Keratinocyte (primary cell): ENCODE results near the gene KEAP1. TPM values are rescaled to one million over a fixed set of nuclear protein-coding genes. Genes with fewer than 3 reads are reported as not detected.

Experiments
- DNase-seq: peaks from one replicate; pipeline ENCODE4 v3.0.0-alpha.2; 2011; ENCODE audit warnings: low read depth, missing footprints, low spot score
- FAIRE-seq: peaks from 2 replicates; lab custom pipeline; 2011; peaks lifted over from hg19 to GRCh38; lab: Jason Lieb, UNC
- H2AFZ ChIP-seq: 2 replicates; pipeline ENCODE4 v1.6.0; 2012; ENCODE audit warnings: low read length, control low read depth, inconsistent platforms; ENCODE audit not compliant: control insufficient read depth
- H3K27ac ChIP-seq: 2 replicates; pipeline ENCODE4 v1.5.1; 2011; ENCODE audit warnings: low read length; ENCODE audit not compliant: control insufficient read depth, insufficient read depth
- H3K27me3 ChIP-seq: 3 replicates; pipeline ENCODE4 v1.6.0; 2011; ENCODE audit warnings: low read length; ENCODE audit not compliant: control insufficient read depth, insufficient read depth; ENCODE audit errors: extremely low read depth
- H3K36me3 ChIP-seq, 2 experiments: 2 replicates in 1 of 2; 3 replicates in 1 of 2; pipeline ENCODE4 v1.5.1; 2011; ENCODE audit warnings: low read length in 2 of 2, mild to moderate bottlenecking in 1 of 2; ENCODE audit not compliant: control insufficient read depth in 2 of 2, insufficient read depth in 2 of 2; ENCODE audit errors: extremely low read depth in 1 of 2
- H3K4me1 ChIP-seq: 3 replicates; pipeline ENCODE4 v1.5.1; 2011; ENCODE audit warnings: low read length; ENCODE audit not compliant: control insufficient read depth, insufficient read depth; ENCODE audit errors: extremely low read depth
- H3K4me2 ChIP-seq: 3 replicates; pipeline ENCODE4 v1.6.0; 2011; ENCODE audit warnings: low read depth, low read length; ENCODE audit not compliant: control insufficient read depth, insufficient read depth; ENCODE audit errors: extremely low read depth
- H3K4me3 ChIP-seq, 3 experiments: fragments of 200-600 bp in 1 of 3; sonication (generic) in 1 of 3; 2 replicates in 2 of 3; 3 replicates in 1 of 3; pipeline ENCODE4 v1.5.1; 2011 to 2016; ENCODE audit warnings: low read length in 3 of 3, mild to moderate bottlenecking in 3 of 3, control low read depth in 2 of 3, inconsistent platforms in 1 of 3, low read depth in 1 of 3, mixed read lengths in 1 of 3, mixed run types in 1 of 3, moderate library complexity in 1 of 3; ENCODE audit not compliant: control insufficient read depth in 2 of 3, insufficient read depth in 2 of 3; ENCODE audit errors: extremely low read depth in 1 of 3
- H3K79me2 ChIP-seq: 2 replicates; pipeline ENCODE4 v1.6.0; 2012; ENCODE audit warnings: low read length; ENCODE audit not compliant: control insufficient read depth, insufficient read depth
- H3K9ac ChIP-seq: 3 replicates; pipeline ENCODE4 v1.6.0; 2011; ENCODE audit warnings: low read length; ENCODE audit not compliant: control insufficient read depth, insufficient read depth; ENCODE audit errors: extremely low read depth
- H3K9me1 ChIP-seq: 3 replicates; pipeline ENCODE4 v1.6.0; 2011; ENCODE audit warnings: low read length; ENCODE audit not compliant: control insufficient read depth, insufficient read depth; ENCODE audit errors: extremely low read depth
- H3K9me3 ChIP-seq: 2 replicates; pipeline ENCODE4 v1.5.1; 2012; ENCODE audit warnings: low read depth, low read length; ENCODE audit not compliant: control insufficient read depth
- H4K20me1 ChIP-seq: 3 replicates; pipeline ENCODE4 v1.6.0; 2011; ENCODE audit warnings: low read length; ENCODE audit not compliant: control insufficient read depth, insufficient read depth; ENCODE audit errors: extremely low read depth
- CTCF ChIP-seq, 3 experiments: IDR thresholded peaks in 1 of 3; conservative IDR thresholded peaks in 1 of 3; optimal IDR thresholded peaks in 1 of 3; 2 replicates in 2 of 3; 3 replicates in 1 of 3; pipeline versions ENCODE3 to v1.5.1; 2011; ENCODE audit warnings: low read length in 3 of 3, mild to moderate bottlenecking in 3 of 3, moderate library complexity in 2 of 3, control low read depth in 1 of 3, inconsistent platforms in 1 of 3; ENCODE audit not compliant: insufficient read depth in 2 of 3; ENCODE audit errors: extremely low read depth in 1 of 3
- EZH2 ChIP-seq: IDR thresholded peaks from one replicate; pipeline ENCODE4 v1.6.1; 2012; ENCODE audit warnings: inconsistent platforms, mild to moderate bottlenecking, low read length, moderate library complexity
- dilution Hi-C: fragments of 300-500 bp; cut with MboI; formaldehyde crosslinking; loops from one replicate; pipeline ENCODE4 v1.7.0; 2020; ENCODE audit warnings: low sequenced_read_pairs; ENCODE audit not compliant: extremely low pct_ligation_motif_present
- polyA plus RNA-seq, 5 experiments: library from polyadenylated mRNA; depleted of rRNA in 3 of 5; stranded (reverse) in 3 of 5; stranded (forward) in 1 of 5; unstranded in 1 of 5; fragments of >200 nt; gene quantifications; 1 replicate in 1 of 5; 2 replicates in 3 of 5; 3 replicates in 1 of 5; pipeline versions ENCODE4 v1.2.1 to v1.2.3, GENCODE V29; 2011 to 2012; ENCODE audit warnings: missing spikeins in 2 of 5, low read depth in 1 of 5, low replicate concordance in 1 of 5

The KEAP1 gene
- polyA plus RNA-seq, 1 donor (not counting 4 experiments of a cell fraction or from before 2014, with no cell fraction given): 29.6 TPM

GRCh38 chr19:10508707-10509106 lies 5.6 kb upstream of the KEAP1 start:
- H3K4me2 ChIP-seq: no peak overlapping the region
- H3K9ac ChIP-seq: no peak overlapping the region
- no peaks in the 10 kb centered on the region for H3K9me1 ChIP-seq
- peaks cover 19% of the 10 kb centered on the region for H3K4me1 ChIP-seq
- H4K20me1 ChIP-seq: no peaks in the 10 kb centered on the region
- no peak overlapping the region for H3K4me3 ChIP-seq
- H2AFZ ChIP-seq: no peak overlapping the region
- no peaks in the 10 kb centered on the region for H3K9me3 ChIP-seq
- peaks cover 5 to 8% of the 10 kb centered on the region in 2 experiments for H3K36me3 ChIP-seq
- peaks cover 6% of the 10 kb centered on the region for H3K79me2 ChIP-seq
- no peak for DNase-seq
- H3K27ac ChIP-seq: no peak overlapping the region
- no peaks in the 10 kb centered on the region for H3K27me3 ChIP-seq
- FAIRE-seq: no peak
- dilution Hi-C loops: no loop called here
- TF ChIP-seq EZH2: no peak
- no peak for TF ChIP-seq CTCF (optimal IDR thresholded peaks at IDR 0.05 in 1 of 3, IDR thresholded peaks at IDR 0.05 in 1 of 3, conservative IDR thresholded peaks at IDR 0.05 in 1 of 3; ENCODE audit: extremely low read depth in 1 of 3, insufficient read depth in 2 of 3, low read length in 3 of 3)

GRCh38 chr19:10508036-10508435 lies 4.9 kb upstream of the KEAP1 start:
- no peak overlapping the region for H3K4me3 ChIP-seq
- TF ChIP-seq CTCF (optimal IDR thresholded peaks at IDR 0.05 in 1 of 3, IDR thresholded peaks at IDR 0.05 in 1 of 3, conservative IDR thresholded peaks at IDR 0.05 in 1 of 3; ENCODE audit: extremely low read depth in 1 of 3, insufficient read depth in 2 of 3, low read length in 3 of 3) (no peak), EZH2 (no peak)
- H3K27me3 ChIP-seq: no peaks in the 10 kb centered on the region
- no peak overlapping the region for H2AFZ ChIP-seq
- H3K4me1 ChIP-seq: peaks cover 19% of the 10 kb centered on the region
- FAIRE-seq (no peak), DNase-seq (no peak)
- no peak overlapping the region for H3K27ac ChIP-seq
- H3K79me2 ChIP-seq: peaks cover under 1% of the 10 kb centered on the region
- H3K36me3 ChIP-seq: peaks cover 1 to 2% of the 10 kb centered on the region in 2 experiments
- dilution Hi-C loops: no loop called here
- H3K4me2 ChIP-seq: no peak overlapping the region
- H3K9me1 ChIP-seq: no peaks in the 10 kb centered on the region
- H4K20me1 ChIP-seq: no peaks in the 10 kb centered on the region
- H3K9ac ChIP-seq: no peak overlapping the region
- no peaks in the 10 kb centered on the region for H3K9me3 ChIP-seq
